Activated CD4-positive, alpha-beta T cell treated with anti-CD3 and anti-CD28 coated beads, Interleukin-2, amount 50 U/mL, for 1 hour (primary cell): ENCODE measurements around the gene ALCAM.

Experiments
- DNase-seq: peaks from one replicate; pipeline ENCODE4 v3.0.0-alpha.2; 2020

The ALCAM gene

GRCh38 chr3:105431200-105431599, 64.5 kb downstream of the ALCAM start:
- DNase-seq: no peak

DNA sequence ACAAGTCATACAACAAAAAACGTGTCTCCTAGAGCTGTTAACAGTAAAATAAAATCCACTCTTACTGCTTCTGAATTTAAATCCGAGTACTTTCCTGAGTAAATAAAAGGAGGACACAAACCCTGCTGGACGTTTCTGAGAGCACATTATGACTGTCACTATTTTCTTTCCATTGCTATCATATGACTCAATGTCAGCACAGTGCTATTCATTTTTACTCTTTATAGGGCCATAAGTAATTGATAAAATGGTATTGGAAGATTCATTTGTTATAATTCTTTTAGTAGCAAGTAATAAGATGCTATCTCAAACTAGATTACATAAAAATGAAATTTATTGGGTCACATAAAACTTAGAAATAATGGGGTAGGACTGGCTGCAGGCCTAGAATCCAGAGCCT, 68.6 kb downstream of the ALCAM start:
- no peak for DNase-seq

DNA sequence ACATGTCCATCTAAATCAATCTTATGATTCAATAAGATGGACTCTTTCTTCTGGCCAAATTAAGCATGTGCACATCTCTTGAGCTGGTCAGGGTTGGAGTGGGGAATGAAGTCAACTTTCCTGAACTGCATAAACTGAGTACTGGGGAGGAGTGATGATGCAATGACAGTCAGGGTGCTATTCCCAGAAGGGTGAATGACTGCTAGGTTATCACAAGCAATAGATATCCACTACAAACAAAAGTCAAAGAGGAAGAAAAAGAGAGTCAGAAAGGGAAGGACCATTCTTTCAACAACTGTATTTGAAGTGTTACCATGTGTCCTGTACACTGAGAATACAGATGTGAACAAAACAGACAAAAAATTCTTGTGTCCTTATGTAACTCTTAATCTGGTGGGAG, 70.0 kb downstream of the ALCAM start:
- DNase-seq: no peak

GRCh38 chr3:105440113-105440512, 73.4 kb downstream of the ALCAM start:
- DNase-seq: no peak

- DNase-seq: no peak
These were observed 78.0 kb downstream of the ALCAM start for GRCh38 chr3:105444725-105445124.

DNA sequence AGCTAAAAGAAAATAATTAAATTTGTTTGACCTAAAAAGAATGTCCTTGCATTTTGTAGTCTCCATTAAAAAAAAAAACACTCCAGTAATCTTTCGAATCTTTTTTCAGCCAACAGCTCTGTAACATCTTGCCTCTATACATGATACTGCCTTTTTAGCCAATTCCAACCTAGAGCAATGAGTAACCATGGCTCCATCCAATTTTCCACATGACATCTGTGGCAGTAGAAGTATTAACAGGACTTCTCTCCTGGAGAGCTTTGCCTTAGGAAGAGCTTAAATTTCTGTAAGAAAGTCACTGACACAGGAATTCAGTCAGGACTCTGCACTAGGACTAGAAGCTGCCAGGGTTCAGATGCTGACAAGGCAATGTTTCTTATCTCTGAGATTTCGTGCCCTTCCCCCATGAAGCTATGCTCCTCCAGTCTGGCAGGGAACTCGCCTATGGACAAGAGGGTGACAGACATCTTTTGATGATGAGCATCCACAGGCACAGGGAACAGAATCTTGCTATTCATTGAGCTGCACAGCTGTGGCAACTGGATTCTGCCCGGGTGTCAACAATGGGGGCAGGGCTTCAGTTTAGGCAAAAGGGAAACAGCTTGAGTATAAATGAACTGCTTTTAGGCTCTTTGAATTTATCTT, 81.8 kb downstream of the ALCAM start:
- no peak for DNase-seq

DNA sequence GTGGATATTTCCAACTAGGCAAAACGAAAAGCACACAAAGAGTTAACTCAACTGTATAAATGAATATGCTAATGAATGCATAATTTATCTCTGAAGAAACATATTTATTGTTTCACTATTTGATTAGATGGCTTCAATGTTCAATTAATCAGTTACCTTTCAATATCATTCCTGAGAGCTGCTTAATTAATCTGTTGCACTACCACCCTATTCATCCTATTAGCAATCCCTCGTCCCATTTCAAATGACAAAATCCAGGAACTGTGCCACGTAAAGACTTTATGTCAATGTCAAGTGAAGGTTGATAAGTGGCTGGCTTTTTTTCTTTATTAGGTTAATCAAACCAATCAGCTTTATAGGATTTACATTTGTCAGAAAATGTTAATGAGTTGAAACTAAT, 82.7 kb downstream of the ALCAM start:
- DNase-seq: no peak

- DNase-seq: no peak
These were observed 89.3 kb downstream of the ALCAM start for GRCh38 chr3:105456017-105456416.

DNA sequence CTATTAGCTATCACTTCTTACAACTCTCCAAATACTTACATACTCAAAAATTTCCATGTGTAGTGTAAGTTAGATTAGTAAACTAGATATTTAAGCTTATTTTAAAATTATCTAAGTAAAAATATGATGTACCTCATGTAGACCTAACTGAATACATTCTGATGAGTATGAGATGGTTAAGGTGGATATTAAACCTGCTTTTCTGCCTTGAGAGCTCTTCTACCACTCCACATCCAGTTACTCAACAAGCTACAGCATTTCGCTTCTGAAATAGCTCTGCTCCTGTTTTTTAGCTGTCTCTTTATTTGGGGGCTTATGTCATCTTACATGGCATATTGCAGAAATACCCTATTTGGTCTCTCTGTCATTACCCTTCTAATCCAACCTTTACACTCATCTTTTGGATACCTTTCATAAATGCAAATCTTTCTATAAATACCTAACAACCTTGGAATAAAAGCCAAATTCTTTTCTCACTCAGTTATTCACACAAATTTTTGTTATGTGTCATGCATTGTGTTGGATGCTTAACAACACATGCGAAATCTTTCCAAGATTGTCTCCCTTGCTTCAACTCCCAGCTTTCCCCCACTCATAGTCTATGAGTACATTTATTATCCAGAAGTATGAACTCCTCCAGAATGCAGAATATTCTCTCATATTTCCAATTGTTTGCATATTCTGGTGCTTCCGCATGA, 92.0 kb downstream of the ALCAM start:
- no peak for DNase-seq

GRCh38 chr3:105459566-105460290, 93.0 kb downstream of the ALCAM start:
- no peak for DNase-seq

DNA sequence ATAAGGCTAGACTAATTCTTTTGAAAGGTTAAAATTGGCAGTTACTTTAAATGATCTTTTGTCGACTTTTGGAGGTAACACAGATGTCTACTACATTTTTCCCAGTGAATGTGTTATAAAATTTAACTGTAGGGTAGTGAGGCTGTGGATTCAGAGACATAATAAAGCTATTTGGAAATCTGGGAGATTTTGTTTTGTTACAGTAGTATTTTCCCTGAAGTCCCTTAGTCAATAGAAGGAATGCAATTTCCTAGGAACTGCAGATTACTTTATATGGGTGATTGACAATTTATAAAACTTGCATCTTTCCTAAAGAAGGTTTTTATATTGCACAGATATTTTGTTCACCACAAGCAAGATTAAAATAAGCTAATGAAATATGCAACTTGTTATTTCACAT, 96.9 kb downstream of the ALCAM start:
- DNase-seq: no peak

GRCh38 chr3:105465251-105465853, 98.6 kb downstream of the ALCAM start:
- DNase-seq: no peak

DNA sequence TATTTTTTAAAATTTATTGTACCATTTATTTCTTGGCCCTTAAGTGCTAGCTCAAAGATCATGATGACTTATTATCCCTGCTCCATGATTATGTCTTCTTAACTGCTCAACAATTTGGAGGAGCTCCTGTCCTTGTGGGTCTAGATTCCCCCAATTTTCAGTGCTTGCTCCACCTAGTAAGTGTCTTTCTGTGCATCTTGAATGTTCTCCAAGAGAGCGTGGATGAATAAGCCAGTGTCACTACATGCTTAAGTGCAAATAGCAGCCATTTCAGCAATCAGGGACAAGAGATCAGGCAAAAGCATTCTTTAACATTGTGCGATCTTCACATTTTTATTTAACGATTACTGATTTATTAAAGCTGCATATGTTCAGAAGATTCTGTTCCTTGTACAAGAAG, 99.4 kb downstream of the ALCAM start:
- DNase-seq: no peak

GRCh38 chr3:105466495-105467404, 100.0 kb downstream of the ALCAM start:
- no peak for DNase-seq

DNA sequence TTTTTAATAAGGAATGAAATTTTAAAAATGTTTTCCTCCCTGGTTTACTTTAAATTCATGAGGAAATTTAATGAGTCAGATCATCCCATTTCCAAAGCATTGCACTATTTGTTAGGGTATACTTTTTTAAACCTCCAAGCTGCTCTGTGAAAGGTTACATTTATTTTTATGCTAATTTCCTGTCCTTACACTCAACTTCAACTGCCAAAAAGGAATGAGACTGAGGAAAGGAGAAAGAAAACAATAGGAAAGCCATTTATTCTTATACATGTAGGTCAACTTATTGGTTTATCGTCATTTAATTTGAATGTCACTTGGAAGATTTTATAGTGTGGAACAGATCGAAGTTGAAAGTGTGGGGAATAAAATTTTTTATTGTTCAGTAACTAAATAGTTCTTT, 104.1 kb downstream of the ALCAM start:
- no peak for DNase-seq

DNA sequence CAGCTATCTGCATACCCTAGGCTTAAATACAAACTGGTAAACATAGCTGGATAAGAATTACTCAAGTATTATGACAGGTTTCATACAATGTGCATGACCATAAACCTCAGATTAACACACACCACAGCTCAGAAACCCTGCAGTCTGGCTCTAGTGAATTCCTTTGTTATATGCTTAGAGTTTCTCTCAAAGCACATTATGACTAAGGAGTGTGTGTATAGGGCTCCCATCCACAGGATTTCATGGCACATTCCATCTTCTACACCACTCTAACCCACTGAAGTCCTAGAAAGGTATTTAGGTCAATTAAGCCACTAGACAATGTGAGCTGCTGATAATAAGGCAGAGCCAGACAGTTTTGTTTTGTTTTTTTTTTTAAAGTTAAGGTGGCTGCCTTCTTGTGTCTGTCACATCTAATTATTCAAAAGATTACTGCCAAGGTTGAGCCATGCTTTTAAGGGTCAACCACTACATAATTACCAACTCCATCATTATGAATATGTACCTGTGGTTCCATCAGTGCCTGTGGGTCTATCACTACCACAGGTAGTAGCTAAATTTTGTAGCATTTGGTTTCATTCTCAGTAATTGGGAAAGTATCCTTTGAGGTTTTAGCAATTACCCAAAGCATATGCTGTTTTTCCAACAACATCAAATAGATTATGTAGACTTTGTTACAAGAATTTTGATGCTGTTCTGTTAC, 107.0 kb downstream of the ALCAM start:
- no peak for DNase-seq

GRCh38 chr3:105480768-105481167, 114.1 kb downstream of the ALCAM start:
- DNase-seq: no peak

GRCh38 chr3:105483476-105483875, 116.8 kb downstream of the ALCAM start:
- DNase-seq: no peak

DNA sequence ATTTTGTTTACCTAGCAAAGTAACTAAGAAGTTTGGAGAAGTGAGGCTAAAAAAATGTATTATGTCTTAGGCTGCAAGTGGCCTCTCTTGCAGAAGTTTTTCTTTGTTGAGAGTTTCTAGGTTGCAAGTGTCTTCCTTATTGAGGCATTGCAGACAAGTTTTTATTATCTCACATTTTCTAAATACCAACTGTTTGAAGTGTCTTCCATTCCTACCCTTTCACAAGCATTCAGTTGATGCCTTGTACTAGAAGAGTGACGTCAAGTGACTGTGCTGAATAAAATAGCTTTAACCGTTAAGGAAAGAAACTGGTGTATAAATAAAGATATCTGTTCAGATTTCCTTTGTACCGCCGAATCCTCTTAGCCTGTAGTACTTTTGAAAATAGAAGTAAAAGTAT, 123.3 kb downstream of the ALCAM start:
- no peak for DNase-seq

- no peak for DNase-seq
These were observed 126.7 kb downstream of the ALCAM start for GRCh38 chr3:105493305-105493892.

GRCh38 chr3:105495021-105495420, 128.3 kb downstream of the ALCAM start:
- DNase-seq: no peak

- DNase-seq: no peak
These were observed 129.6 kb downstream of the ALCAM start for GRCh38 chr3:105496343-105496742.
